SKM-1 treated with dmso at 0.1 percent for 144 hours (cell line): Measurements from ENCODE around the gene ARHGEF9.
A peak's percentile ranks its signal among the peaks of the same experiment; 100 is the strongest.
"Not testable (repeated sequence)": the region's sequence is repeated elsewhere in the genome, so short reads cannot be mapped to it uniquely, and the experiment has no call there.

Experiments
- DNase-seq: peaks from one replicate; lab custom pipeline; 2025; ENCODE audit not compliant: unreplicated experiment; lab: John Stamatoyannopoulos, UW

Gene ARHGEF9

DNA sequence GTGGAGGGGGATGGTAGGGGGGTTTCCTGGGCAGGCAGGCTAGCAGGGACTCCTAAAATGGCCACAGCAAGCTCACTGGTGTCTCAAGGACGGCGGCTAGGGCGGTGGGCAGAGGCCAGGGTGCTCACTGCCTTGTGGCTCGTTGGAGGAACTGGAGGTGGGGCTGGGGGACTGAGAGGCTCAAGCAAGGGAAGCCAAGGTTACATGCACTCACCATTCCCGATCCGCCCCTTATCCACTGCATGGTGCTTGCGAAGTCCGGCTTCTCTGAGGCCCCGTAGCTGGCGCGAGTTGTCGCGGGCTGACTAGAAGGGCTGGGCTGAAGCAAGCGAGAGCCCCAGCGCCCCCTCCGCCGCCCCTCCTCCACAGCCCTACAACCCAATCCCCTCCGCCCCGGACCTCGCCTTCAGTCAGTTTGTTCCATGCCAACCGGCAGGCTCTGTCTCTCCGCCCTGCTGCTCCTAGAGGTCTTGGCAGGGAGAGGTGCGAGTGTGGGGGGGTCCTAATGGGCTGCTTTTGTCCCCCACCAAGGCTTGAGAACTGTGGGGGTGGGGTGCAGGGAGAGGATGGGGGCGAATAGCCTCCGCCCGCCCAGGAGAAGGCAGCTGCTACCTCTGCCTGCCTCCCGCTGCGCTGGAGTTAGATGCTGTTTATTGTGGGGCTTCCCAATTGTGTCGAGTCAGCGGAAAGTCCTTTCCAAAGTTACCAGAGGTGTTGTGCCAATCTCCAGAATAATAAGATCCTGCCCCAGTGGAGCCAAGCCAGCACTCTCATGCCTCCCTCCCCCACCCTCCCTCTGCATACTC lies at the start of gene ARHGEF9:
Gene ARHGEF9 (minus strand): TSS at position 313 of the 806 bp plus-strand sequence. CDS start 69 bp downstream, at position 244.
- DNase-seq: no peak

GRCh38 chrX:63825446-63825845 lies 40.4 kb upstream of the ARHGEF9 start:
- not testable (repeated sequence) for DNase-seq

DNA sequence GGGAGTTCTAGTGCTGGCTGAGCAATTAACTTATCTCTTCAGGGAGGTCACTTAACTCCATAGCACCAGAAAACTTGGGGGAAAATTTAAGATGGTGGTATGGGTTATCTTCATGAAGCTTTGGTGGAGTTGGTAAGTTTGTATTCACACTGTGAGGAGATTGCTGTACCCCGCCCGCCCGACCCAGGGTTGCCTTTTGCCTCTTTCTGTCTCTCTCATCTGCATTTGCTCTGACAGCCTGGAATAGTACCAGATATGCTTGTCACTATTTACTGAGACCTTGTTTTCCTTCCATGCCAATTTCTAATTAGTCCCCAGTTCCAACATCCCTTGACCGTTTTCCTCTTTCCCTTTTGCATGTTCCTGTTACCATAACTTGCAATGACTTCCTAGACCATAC lies 33.1 kb upstream of the ARHGEF9 start:
- DNase-seq: no peak

- no peak for DNase-seq
These were observed 32.7 kb upstream of the ARHGEF9 start for GRCh38 chrX:63817696-63818095.

DNA sequence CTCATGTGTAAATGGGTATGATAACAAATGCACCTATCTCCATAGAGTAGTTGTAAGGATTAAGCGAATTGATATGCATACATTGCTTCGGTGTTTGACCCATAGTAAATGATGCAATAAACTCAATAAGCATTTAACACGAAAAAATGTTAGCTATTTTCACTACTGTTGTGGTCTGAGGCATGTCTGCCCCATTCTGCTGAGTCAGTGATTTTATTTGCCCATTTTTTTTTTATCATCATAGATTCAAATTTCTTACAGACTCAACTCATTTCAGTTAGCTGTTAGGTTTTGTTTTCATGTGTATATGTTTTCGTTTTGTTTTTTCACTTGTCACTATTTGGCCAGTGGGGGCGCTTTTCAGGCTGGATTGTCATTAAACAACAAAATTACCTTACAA lies 27.8 kb upstream of the ARHGEF9 start:
- no peak for DNase-seq

DNA sequence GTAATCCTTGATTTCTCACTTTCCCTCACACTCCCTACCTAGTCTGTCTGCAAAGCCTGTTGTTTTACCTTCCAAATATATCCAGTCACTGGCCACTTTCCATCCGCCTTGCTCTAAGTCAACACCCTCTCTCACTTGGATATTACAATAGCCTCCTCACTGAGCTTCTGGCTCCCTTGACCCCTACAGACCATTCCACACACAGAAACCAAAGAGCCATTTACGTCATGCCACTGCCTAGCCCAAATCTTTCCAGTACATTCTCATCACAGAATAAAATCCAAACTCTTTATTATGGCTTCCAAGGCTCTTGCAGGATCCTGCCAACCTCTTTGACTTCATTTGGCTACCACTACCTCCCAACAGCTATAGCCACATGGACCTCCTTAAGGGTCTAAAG lies 25.7 kb upstream of the ARHGEF9 start:
- no peak for DNase-seq

DNA sequence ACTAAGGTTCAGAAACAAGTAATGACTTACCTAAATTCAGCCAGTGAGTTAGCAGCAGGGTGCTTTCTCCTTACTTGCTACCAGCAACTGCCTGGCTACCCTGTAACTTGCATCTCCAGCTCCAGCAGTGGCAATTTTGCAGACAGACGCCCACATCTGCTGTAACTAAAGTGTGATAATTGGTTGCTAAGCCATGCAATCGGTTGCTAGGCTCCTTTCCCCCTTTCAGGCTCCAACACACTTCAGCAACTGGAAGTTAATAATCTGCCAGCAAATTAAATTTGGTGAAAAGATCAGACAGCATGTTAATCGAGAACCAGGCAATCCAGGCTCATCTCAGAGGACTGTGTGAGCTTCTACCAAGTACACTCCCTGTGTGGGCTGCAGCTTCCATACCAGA lies 24.2 kb upstream of the ARHGEF9 start:
- no peak for DNase-seq

DNA sequence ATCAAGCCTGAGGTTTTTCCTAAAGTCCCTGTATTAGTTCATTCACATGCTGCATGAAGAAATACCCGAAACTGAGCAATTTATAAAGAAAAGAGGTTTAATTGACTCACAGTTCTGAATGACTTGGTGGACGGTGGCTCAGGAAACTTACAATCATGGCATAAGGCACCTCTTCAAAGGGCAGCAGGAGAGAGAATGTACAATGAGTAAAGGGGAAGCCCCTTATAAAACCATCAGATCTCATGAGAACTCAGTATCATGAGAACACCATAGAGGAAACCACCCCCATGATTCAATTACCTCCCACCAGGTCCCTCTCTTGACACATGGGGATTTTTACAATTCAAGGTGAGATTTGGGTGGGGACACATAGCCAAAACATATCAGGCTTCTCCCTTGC lies 10.4 kb upstream of the ARHGEF9 start:
- DNase-seq: not testable (repeated sequence)

DNA sequence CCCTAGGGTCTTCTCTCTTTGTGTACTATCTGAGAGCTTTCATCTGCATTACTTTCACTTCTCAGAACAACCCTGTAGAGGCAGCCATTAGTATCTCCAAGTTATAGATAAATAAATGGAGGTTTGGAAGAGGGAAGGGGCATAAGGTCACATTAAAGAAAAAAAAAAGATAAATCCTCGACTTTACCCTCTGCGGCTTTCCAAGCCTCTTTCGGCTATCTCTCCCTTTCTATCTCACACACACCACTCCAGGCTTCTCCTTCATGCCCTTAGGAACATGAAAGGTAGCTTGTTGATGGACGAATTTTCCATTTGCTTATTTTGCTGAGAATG lies 660 bp upstream of the ARHGEF9 start:
- no peak for DNase-seq

DNA sequence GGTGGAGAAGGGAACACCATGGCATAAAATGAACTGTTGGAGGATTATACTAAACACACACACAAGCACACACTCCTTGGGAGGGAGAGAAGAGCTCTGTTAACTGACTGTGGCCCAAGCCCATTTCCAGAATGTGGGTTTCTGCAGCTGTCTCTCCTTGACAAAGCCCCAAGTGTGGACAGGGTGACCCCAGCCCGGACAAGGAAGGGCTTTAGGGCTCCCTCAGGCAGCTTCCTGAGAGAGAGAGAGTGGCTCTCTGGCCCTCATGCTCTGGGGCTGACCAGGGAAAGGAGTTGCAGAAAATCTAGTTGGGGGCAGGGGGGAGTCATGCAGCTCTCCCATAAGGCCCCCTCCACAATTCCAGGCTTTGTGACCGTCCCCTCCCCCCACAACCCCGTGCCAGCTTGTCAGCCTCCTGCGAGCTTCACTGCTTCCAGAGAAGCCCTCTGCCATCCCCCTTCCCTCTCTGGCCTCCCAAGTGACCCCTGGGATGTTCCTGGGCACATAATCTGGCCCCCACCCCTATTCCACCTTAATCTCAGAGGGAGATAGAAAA lies 590 bp downstream of the ARHGEF9 start:
- no peak for DNase-seq

GRCh38 chrX:63782515-63782914 lies 2.5 kb downstream of the ARHGEF9 start:
- DNase-seq: no peak

DNA sequence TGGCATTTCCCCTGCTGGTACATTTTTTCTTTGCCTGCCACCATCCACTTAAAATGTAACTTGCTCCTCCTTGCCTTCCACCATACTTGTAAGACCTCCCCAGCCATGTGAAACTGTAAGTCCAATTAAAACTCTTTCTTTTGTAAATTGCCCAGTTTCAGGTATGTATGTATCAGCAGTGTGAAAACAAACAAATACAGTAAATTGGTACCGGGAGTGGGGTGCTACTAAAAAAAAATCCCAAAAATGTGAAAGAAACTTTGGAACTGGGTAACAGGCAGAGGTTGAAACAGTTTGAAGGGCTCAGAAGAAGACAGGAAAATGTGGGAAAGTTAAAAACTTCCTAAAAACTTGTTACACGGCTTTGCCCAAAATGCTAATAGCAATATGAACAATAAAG lies 16.3 kb downstream of the ARHGEF9 start:
- DNase-seq: no peak

DNA sequence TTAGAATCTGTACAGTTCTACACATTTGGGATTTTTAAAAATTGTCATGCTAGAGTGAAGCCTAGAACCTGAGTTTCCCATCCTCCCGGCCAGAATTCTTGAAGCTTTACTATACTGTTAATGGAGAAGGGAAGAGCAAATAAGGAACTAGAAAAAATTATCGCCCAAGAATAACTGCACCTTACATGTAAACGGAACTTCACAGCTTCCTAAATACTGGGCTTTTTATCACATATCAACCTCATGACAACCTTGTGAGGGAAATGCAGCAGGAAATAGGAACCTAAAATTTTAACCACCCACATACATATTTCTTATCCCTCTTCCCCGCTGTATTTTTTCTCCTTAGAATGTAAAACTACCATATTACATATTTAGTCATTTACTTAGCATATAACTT lies 19.3 kb downstream of the ARHGEF9 start:
- no peak for DNase-seq

DNA sequence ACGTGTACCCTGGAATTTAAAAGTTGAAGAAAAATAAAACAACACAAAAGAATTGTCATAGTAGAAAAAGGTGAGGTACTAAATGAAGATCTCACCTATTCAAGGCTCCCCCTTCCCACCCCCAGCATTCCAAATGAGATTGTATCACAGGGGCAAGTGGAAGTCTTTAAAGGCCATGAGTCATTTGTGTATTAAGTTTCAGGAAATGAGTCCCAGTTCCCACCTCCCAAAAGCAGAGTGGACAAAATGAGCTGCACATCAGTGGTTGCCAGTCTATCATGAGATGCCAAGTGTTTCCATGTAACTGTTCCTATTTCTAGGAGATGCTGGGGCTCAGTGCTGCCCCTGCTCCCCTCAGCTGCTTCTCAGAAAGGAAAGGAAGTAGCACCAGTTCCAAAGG lies 20.1 kb downstream of the ARHGEF9 start:
- DNase-seq: no peak

DNA sequence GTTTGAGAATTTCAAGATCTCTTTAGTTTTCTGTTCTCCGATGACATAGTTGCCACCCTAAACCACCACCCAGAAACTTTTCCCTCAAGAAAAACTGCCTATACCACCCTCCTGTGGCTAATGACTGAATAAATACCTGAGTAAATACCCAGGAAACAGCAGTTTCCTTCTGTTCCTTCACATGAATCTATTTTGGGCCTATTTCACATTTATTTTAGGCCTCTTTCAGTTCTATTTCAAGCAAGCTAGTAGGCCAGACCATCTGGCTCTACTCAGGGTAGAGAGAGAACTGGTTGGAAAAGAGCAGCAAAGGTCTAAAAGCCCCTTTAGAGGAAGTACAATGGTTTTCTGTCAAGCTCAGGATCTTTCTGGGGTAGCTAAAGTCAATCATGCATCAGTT lies 23.4 kb downstream of the ARHGEF9 start:
- DNase-seq: no peak

- no peak for DNase-seq
These were observed 27.0 kb downstream of the ARHGEF9 start for GRCh38 chrX:63758011-63758410.

GRCh38 chrX:63755892-63756291 lies 29.1 kb downstream of the ARHGEF9 start:
- DNase-seq: no peak

GRCh38 chrX:63754860-63755579 lies 30.0 kb downstream of the ARHGEF9 start:
- DNase-seq: peak; percentile 75

DNA sequence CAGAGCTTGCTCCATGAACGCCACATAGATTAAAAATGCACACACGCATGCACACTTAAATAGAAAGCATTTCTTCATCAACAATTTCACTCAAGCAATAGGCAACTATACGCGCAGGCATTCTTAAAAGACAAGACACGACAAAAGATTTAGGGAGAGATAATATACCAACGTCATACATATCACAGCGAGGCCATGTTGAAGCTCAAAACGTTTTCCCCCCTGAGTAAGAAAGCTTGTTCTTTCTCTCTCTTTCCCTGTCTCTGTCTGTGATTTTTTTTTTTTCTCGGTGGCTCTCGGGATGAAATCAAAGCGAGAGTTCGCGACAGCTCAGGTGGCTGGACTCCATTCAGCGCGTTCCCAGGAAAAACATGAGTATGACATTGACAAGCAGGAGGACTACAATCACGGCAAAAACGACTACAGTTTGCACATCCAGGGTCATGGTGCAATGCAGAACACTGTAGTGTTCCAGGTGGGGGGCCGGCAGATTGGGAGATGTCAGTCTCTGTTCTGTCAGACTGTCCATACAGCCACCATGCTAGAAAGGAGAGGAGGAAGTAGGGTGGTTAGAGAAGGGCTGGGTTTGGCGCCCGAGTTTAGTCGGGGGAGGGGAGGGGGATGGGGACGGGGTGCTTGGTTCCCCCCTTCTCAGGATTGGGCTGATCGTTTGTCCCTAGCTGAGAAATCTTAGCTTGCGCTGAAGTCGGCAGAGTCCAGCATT lies 30.7 kb downstream of the ARHGEF9 start:
- no peak for DNase-seq

- no peak for DNase-seq
These were observed 33.5 kb downstream of the ARHGEF9 start for GRCh38 chrX:63751481-63751880.

- no peak for DNase-seq
These were observed 34.2 kb downstream of the ARHGEF9 start for GRCh38 chrX:63750811-63751210.

DNA sequence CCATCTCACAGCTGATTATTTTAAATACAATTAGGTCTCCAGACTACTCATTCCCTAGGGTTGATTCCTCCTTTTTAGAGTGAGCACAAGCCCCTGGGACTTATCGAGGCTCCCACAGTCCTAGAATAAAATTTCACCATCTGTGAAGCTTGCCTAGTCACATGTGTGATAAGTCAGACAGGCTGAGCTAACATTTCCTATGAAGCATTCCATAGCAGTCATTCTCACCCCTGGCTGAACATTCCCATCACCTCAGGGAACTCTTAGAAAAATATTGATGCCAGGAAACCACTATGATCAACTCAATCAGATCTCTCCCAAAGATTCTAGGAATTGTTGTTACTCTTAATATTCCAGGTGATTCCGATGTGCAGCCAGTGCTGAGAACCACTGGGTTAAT lies 37.7 kb downstream of the ARHGEF9 start:
- DNase-seq: no peak
